ENCODE measurements around the gene TMEM38A.

- TF ChIP-seq, protein P1, sequence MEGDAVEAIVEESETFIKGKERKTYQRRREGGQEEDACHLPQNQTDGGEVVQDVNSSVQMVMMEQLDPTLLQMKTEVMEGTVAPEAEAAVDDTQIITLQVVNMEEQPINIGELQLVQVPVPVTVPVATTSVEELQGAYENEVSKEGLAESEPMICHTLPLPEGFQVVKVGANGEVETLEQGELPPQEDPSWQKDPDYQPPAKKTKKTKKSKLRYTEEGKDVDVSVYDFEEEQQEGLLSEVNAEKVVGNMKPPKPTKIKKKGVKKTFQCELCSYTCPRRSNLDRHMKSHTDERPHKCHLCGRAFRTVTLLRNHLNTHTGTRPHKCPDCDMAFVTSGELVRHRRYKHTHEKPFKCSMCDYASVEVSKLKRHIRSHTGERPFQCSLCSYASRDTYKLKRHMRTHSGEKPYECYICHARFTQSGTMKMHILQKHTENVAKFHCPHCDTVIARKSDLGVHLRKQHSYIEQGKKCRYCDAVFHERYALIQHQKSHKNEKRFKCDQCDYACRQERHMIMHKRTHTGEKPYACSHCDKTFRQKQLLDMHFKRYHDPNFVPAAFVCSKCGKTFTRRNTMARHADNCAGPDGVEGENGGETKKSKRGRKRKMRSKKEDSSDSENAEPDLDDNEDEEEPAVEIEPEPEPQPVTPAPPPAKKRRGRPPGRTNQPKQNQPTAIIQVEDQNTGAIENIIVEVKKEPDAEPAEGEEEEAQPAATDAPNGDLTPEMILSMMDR (IDR thresholded peaks at IDR 0.05; ENCODE audit: low read depth, low read length, missing input control) = no peak
- TF ChIP-seq YY1 (IDR thresholded peaks at IDR 0.05) (no peak), ZBTB33 (IDR thresholded peaks at IDR 0.05) (no peak), RXRA (IDR thresholded peaks at IDR 0.05) (no peak), SP1 (IDR thresholded peaks at IDR 0.05) (no peak)
Measured at GRCh38 chr19:16623576-16623975, 37.4 kb upstream of the TMEM38A start.

Data from liver (tissue), 3 donors.